Activated B cell treated with CpG ODN at 0.5 μM for 24 hours (primary cell): ENCODE results near the gene LATS2. TPM values are rescaled to one million over a fixed set of nuclear protein-coding genes. Genes with fewer than 3 reads are reported as not detected.

Source experiments
- ATAC-seq: fragments of 200-7000 bp; cut with Tn5 transposase; one replicate; pipeline ENCODE4 v1.10.0; 2021; ENCODE audit warnings: low read depth, mild to moderate bottlenecking, moderate library complexity
- CTCF ChIA-PET: fragments of 350-600 bp; sonication (Branson Sonifier 250); formaldehyde crosslinking; loops from one replicate; lab custom pipeline; 2021; ENCODE audit warnings: antibody characterized with exemption; lab: Charles Lee
- POLR2A ChIA-PET: fragments of 350-600 bp; sonication (Branson Sonifier 250); formaldehyde crosslinking; loops from one replicate; lab custom pipeline; 2021; ENCODE audit warnings: antibody characterized with exemption; lab: Charles Lee
- DNase-seq: peaks from one replicate; pipeline ENCODE4 v3.0.0; 2022
- H3K27ac Mint-ChIP-seq: one replicate; pipeline ENCODE4 v1.8.0; 2020; ENCODE audit warnings: mixed read lengths
- H3K27me3 Mint-ChIP-seq: one replicate; pipeline ENCODE4 v1.8.0; 2021; ENCODE audit warnings: mixed read lengths
- H3K36me3 Mint-ChIP-seq: one replicate; pipeline ENCODE4 v1.8.0; 2021; ENCODE audit warnings: low read depth, mixed read lengths
- H3K4me1 Mint-ChIP-seq: one replicate; pipeline ENCODE4 v1.8.0; 2021; ENCODE audit warnings: mixed read lengths
- H3K4me3 Mint-ChIP-seq: one replicate; pipeline ENCODE4 v1.8.0; 2020; ENCODE audit warnings: mild to moderate bottlenecking, mixed read lengths
- H3K9me3 Mint-ChIP-seq: one replicate; pipeline ENCODE4 v1.8.0; 2020; ENCODE audit warnings: mixed read lengths
- CTCF ChIP-seq: fragments of 200-600 bp; IDR thresholded peaks from one replicate; pipeline ENCODE4 v1.8.0; 2022; ENCODE audit warnings: antibody characterized with exemption, mild to moderate bottlenecking
- intact Hi-C: fragments of 100-400 bp; cut with micrococcal nuclease; formaldehyde crosslinking; loops from one replicate; pipeline ENCODE4 v1.15.1; 2024
- total RNA-seq: library from RNA; stranded (reverse); gene quantifications from 2 replicates; pipeline ENCODE4 v1.2.3, GENCODE V29; 2022

LATS2 gene
- 1.5 and 1.7 TPM in 2 replicates for total RNA-seq

- POLR2A ChIA-PET = no interaction called here
- ATAC-seq (peak; percentile 81), DNase-seq (peak; percentile 63)
- Mint-ChIP-seq H3K27ac (peak within 1 kb of the TSS; percentile 50), H3K4me3 (peak within 1 kb of the TSS; percentile 79), H3K9me3 (no peaks in the 10 kb centered on the region), H3K36me3 (no peaks in the 10 kb centered on the region), H3K4me1 (peaks cover 3% of the 10 kb centered on the region), H3K27me3 (peaks cover 11% of the 10 kb centered on the region)
- intact Hi-C loops = loop anchor here (1.0 to 10.0 kb wide), 4 partner anchors 14 to 934 kb away; partner anchors contain the start of genes FGF9, MRPL57 and SKA3
- CTCF ChIA-PET = no interaction called here
- no peak for TF ChIP-seq CTCF
Measured at GRCh38 chr13:21061029-21061763, at the start of gene LATS2. Gene LATS2 (minus strand): TSS chr13:21061586. CDS start chr13:21046026, 15,560 bp downstream.

- H3K27me3 Mint-ChIP-seq = no peaks in the 10 kb centered on the region
- ATAC-seq = no peak
- H3K4me1 Mint-ChIP-seq = no peaks in the 10 kb centered on the region
- H3K27ac Mint-ChIP-seq = no peak overlapping the region
- no peaks in the 10 kb centered on the region for H3K9me3 Mint-ChIP-seq
- no peaks in the 10 kb centered on the region for H3K36me3 Mint-ChIP-seq
- no peak overlapping the region for H3K4me3 Mint-ChIP-seq
- POLR2A ChIA-PET = no interaction called here
- DNase-seq = no peak
- intact Hi-C loops = no loop called here
- CTCF ChIA-PET = interaction anchor here (0.8 to 5.8 kb wide), 2 partner anchors 135 to 370 kb away, joined by 3 to 42 read pairs; no protein-coding TSS in a partner anchor
- no peak for TF ChIP-seq CTCF
Measured at GRCh38 chr13:21109168-21109567, 47.8 kb upstream of the LATS2 start.

GRCh38 chr13:21106089-21106488 is 44.7 kb upstream of the LATS2 start:
- H3K36me3 Mint-ChIP-seq = no peaks in the 10 kb centered on the region
- POLR2A ChIA-PET = no interaction called here
- DNase-seq (no peak), ATAC-seq (no peak)
- CTCF ChIA-PET = no interaction called here
- no peaks in the 10 kb centered on the region for H3K9me3 Mint-ChIP-seq
- H3K27ac Mint-ChIP-seq = no peak overlapping the region
- no peak overlapping the region for H3K4me3 Mint-ChIP-seq
- no peak for TF ChIP-seq CTCF
- intact Hi-C loops = no loop called here
- H3K4me1 Mint-ChIP-seq = no peaks in the 10 kb centered on the region
- no peaks in the 10 kb centered on the region for H3K27me3 Mint-ChIP-seq

- POLR2A ChIA-PET = no interaction called here
- no peak for TF ChIP-seq CTCF
- no peak for ATAC-seq
- intact Hi-C loops = no loop called here
- no peaks in the 10 kb centered on the region for H3K9me3 Mint-ChIP-seq
- no peaks in the 10 kb centered on the region for H3K4me1 Mint-ChIP-seq
- no peaks in the 10 kb centered on the region for H3K36me3 Mint-ChIP-seq
- H3K27me3 Mint-ChIP-seq = peaks cover 6% of the 10 kb centered on the region
- DNase-seq = no peak
- CTCF ChIA-PET = no interaction called here
- H3K27ac Mint-ChIP-seq = no peak overlapping the region
- no peak overlapping the region for H3K4me3 Mint-ChIP-seq
Measured at GRCh38 chr13:21104199-21105019, 43.0 kb upstream of the LATS2 start.
